Mesothelial cell of epicardium (in vitro differentiated cells): ENCODE results near the gene MESD. TPM values are rescaled to one million over a fixed set of nuclear protein-coding genes. Genes with fewer than 3 reads are reported as not detected.

ENCODE experiments used
- DNase-seq, 2 experiments: peaks; one replicate each; pipeline ENCODE4 v3.0.0; 2021; ENCODE audit warnings: low spot score in 2 of 2; ENCODE audit not compliant: unreplicated experiment in 2 of 2
- H3K27ac Mint-ChIP-seq: 2 replicates; pipeline ENCODE4 v1.8.0; 2021; ENCODE audit warnings: mixed read lengths
- H3K27me3 Mint-ChIP-seq: 2 replicates; pipeline ENCODE4 v1.8.0; 2021; ENCODE audit warnings: low read depth, mixed read lengths
- H3K36me3 Mint-ChIP-seq: 2 replicates; pipeline ENCODE4 v1.8.0; 2021; ENCODE audit warnings: mixed read lengths
- H3K4me1 Mint-ChIP-seq: 2 replicates; pipeline ENCODE4 v1.8.0; 2021; ENCODE audit warnings: mixed read lengths
- H3K4me3 Mint-ChIP-seq: 2 replicates; pipeline ENCODE4 v1.8.0; 2021; ENCODE audit warnings: mild to moderate bottlenecking, moderate library complexity, mixed read lengths
- H3K9me3 Mint-ChIP-seq: 2 replicates; pipeline ENCODE4 v1.8.0; 2021; ENCODE audit warnings: mixed read lengths
- total RNA-seq: library from RNA; stranded (reverse); gene quantifications from 3 replicates; pipeline ENCODE4 v1.2.1, GENCODE V29; 2021
- TF ChIP-seq, protein P1 (sequence below): fragments of 200-600 bp; sonication (generic); IDR thresholded peaks from one replicate; pipeline ENCODE4 v1.5.0; 2021; ENCODE audit warnings: antibody characterized with exemption; ENCODE audit not compliant: unreplicated experiment

MESD gene
- total RNA-seq, 1 donor from 2014 or later, result 34.9 TPM

DNA sequence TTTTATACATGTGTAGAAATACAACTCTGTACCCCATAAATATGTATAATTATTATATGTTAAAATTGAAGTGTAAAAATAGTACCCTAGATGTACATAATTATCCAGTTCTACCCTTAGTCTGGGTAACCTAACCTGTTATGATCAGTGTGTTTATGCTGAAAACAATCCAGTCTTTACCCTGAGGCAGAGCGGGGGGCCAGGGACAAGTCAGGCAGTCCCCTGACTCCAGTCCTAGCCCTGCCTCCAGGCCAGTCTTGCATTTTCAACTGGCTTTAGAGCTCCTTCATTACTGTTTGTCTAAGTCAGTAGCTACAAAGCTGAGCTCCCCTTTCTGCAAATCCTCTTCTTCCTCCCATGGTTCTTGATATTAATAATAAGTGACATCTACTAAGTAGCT lies 3.1 kb downstream of the MESD start:
- H3K27me3 Mint-ChIP-seq, result no peaks in the 10 kb centered on the region
- peaks cover 43% of the 10 kb centered on the region for H3K4me1 Mint-ChIP-seq
- no peaks in the 10 kb centered on the region for H3K9me3 Mint-ChIP-seq
- H3K27ac Mint-ChIP-seq, result peak overlapping the region; percentile 58
- H3K4me3 Mint-ChIP-seq, result peak overlapping the region; percentile 9
- TF ChIP-seq, protein P1, sequence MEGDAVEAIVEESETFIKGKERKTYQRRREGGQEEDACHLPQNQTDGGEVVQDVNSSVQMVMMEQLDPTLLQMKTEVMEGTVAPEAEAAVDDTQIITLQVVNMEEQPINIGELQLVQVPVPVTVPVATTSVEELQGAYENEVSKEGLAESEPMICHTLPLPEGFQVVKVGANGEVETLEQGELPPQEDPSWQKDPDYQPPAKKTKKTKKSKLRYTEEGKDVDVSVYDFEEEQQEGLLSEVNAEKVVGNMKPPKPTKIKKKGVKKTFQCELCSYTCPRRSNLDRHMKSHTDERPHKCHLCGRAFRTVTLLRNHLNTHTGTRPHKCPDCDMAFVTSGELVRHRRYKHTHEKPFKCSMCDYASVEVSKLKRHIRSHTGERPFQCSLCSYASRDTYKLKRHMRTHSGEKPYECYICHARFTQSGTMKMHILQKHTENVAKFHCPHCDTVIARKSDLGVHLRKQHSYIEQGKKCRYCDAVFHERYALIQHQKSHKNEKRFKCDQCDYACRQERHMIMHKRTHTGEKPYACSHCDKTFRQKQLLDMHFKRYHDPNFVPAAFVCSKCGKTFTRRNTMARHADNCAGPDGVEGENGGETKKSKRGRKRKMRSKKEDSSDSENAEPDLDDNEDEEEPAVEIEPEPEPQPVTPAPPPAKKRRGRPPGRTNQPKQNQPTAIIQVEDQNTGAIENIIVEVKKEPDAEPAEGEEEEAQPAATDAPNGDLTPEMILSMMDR, result no peak
- DNase-seq, result no peak
- H3K36me3 Mint-ChIP-seq, result peaks cover 8% of the 10 kb centered on the region

DNA sequence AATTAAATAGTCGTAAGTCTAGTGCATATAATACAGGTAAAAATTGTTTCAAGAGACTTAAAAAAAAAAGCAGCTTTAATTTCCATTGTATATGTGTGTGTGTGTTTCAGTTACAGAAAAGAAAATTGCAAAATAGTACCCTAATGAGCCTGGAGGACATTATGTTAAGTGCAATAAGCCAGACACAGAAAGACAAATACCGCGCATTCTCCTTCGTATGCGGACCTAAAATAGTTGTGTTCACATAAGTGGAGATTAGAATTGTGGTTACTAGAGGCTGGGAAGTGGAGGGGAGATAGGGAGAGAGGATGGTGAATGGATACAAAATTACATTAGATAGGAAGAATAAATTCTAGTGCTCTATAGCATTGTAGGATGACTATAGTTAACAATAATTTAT lies 3.6 kb downstream of the MESD start:
- H3K9me3 Mint-ChIP-seq, result no peaks in the 10 kb centered on the region
- H3K27me3 Mint-ChIP-seq, result no peaks in the 10 kb centered on the region
- H3K36me3 Mint-ChIP-seq, result peaks cover 8% of the 10 kb centered on the region
- H3K4me3 Mint-ChIP-seq, result no peak overlapping the region
- peak overlapping the region; percentile 71 for H3K27ac Mint-ChIP-seq
- no peak for DNase-seq
- TF ChIP-seq, protein P1, result no peak
- H3K4me1 Mint-ChIP-seq, result peaks cover 43% of the 10 kb centered on the region

DNA sequence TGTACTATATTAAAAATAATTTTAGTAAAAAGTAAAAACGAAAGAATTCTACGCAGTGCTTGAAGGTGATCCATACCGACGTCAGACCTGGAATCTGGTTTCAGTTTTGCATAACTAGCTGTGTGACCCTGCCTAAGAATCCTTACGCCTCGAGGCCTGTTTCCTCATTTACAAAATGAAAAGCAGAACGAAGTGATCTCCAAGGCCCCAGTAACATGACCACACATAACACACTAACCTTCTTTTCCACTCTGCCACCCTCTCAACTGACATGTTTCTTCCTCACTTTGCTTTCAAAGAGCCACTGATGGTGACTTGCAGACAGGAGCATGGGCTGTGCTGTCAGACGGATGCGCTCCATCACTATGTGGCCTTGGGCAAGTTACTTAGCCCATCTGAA lies 4.8 kb downstream of the MESD start:
- DNase-seq, result no peak
- H3K36me3 Mint-ChIP-seq, result peaks cover 11% of the 10 kb centered on the region
- H3K27ac Mint-ChIP-seq, result peak overlapping the region; percentile 76
- H3K4me1 Mint-ChIP-seq, result peaks cover 43% of the 10 kb centered on the region
- H3K27me3 Mint-ChIP-seq, result no peaks in the 10 kb centered on the region
- no peaks in the 10 kb centered on the region for H3K9me3 Mint-ChIP-seq
- no peak overlapping the region for H3K4me3 Mint-ChIP-seq
- TF ChIP-seq, protein P1, result no peak

DNA sequence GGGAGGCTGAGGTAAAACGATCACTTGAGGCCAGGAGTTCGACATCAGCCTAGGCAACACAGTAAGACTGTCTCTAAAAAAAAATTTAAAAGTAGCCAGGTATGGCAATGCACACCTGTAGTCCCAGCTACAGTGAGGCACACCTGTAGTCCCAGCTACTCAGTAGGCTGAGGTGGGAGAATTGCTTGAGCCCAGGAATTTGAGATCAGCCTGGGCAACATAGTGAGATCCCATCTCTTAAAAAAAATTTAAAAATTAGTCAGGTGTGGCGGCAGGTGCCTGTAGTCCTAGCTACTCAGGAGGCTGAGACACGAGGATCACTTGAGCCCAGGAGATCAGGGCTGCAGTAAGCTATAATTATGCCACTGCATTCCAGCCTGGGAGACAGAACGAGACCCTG lies 6.8 kb downstream of the MESD start:
- DNase-seq, result no peak
- TF ChIP-seq, protein P1, result no peak
- Mint-ChIP-seq H3K36me3 (peaks cover 26% of the 10 kb centered on the region), H3K4me3 (no peak overlapping the region), H3K9me3 (no peaks in the 10 kb centered on the region), H3K27ac (no peak overlapping the region), H3K27me3 (no peaks in the 10 kb centered on the region), H3K4me1 (peaks cover 32% of the 10 kb centered on the region)

DNA sequence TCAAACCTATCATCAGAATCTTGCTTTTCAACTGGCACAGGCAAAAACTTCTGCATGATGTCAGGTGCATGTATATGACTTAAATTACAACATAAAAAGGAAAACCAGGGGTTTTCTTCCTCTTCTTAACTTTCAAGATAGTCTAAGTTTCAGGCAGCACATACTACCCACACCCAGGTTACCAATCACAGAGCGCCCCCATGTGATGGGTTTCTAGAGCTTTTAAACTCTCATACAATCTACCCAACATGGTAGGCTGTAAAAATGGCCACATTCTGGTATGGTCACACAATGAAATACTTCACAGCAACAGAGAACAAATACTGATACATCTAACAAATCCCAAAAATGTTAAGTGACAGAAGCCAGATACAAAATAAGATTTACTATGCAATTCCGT lies 7.4 kb downstream of the MESD start:
- no peaks in the 10 kb centered on the region for H3K27me3 Mint-ChIP-seq
- peak overlapping the region; percentile 26 for H3K27ac Mint-ChIP-seq
- no peaks in the 10 kb centered on the region for H3K9me3 Mint-ChIP-seq
- H3K36me3 Mint-ChIP-seq, result peaks cover 26% of the 10 kb centered on the region
- TF ChIP-seq, protein P1, result no peak
- no peak overlapping the region for H3K4me3 Mint-ChIP-seq
- no peak for DNase-seq
- peaks cover 34% of the 10 kb centered on the region for H3K4me1 Mint-ChIP-seq
